H9 (cell line): ENCODE measurements around the gene CRACR2B. TPM values are rescaled to one million over a fixed set of nuclear protein-coding genes. Genes with fewer than 3 reads are reported as not detected.
A peak's percentile ranks its signal among the peaks of the same experiment; 100 is the strongest.

Experiments used
- DNase-seq: peaks from one replicate; pipeline ENCODE4 v3.0.0-alpha.2; 2017
- H2AFZ ChIP-seq: one replicate; pipeline ENCODE4 v1.6.1; 2013; ENCODE audit warnings: mild to moderate bottlenecking, low read length, control low read depth, moderate library complexity
- H2AK5ac ChIP-seq: 2 replicates; pipeline ENCODE4 v1.6.1; 2013; ENCODE audit warnings: low read length, control low read depth, mixed read lengths; ENCODE audit not compliant: insufficient read length
- H2BK120ac ChIP-seq: one replicate; pipeline ENCODE4 v1.6.1; 2013; ENCODE audit warnings: low read depth, mild to moderate bottlenecking, low read length, control low read depth, inconsistent platforms; ENCODE audit not compliant: poor library complexity, severe bottlenecking
- H2BK12ac ChIP-seq: 2 replicates; pipeline ENCODE4 v1.6.1; 2013; ENCODE audit warnings: low read length, control low read depth, mixed read lengths, low read depth; ENCODE audit not compliant: insufficient read length
- H2BK15ac ChIP-seq: 2 replicates; pipeline ENCODE4 v1.6.1; 2013; ENCODE audit warnings: low read depth, low read length, control low read depth
- H2BK20ac ChIP-seq: one replicate; pipeline ENCODE4 v1.6.1; 2013; ENCODE audit warnings: low read depth, mild to moderate bottlenecking, low read length, control low read depth, inconsistent platforms; ENCODE audit not compliant: poor library complexity, severe bottlenecking
- H2BK5ac ChIP-seq: 2 replicates; pipeline ENCODE4 v1.6.1; 2013; ENCODE audit warnings: low read length, control low read depth, mixed read lengths; ENCODE audit not compliant: insufficient read length
- H3K14ac ChIP-seq: 2 replicates; pipeline ENCODE4 v1.6.1; 2013; ENCODE audit warnings: low read length, control low read depth; ENCODE audit not compliant: insufficient read depth
- H3K18ac ChIP-seq: 2 replicates; pipeline ENCODE4 v1.6.1; 2013; ENCODE audit warnings: low read depth, mild to moderate bottlenecking, mixed read lengths, low read length, control low read depth; ENCODE audit not compliant: insufficient read length
- H3K23ac ChIP-seq: 2 replicates; pipeline ENCODE4 v1.6.1; 2013; ENCODE audit warnings: low read length, control low read depth, mixed read lengths, low read depth; ENCODE audit not compliant: insufficient read length
- H3K23me2 ChIP-seq: 2 replicates; pipeline ENCODE4 v1.6.1; 2013; ENCODE audit warnings: low read depth, mild to moderate bottlenecking, mixed read lengths, low read length, control low read depth; ENCODE audit not compliant: insufficient read length, poor library complexity, severe bottlenecking
- H3K27ac ChIP-seq: 2 replicates; pipeline ENCODE4 v1.5.1; 2013; ENCODE audit warnings: low read length, control low read depth, mixed read lengths, low read depth; ENCODE audit not compliant: insufficient read length
- H3K27me3 ChIP-seq: 2 replicates; pipeline ENCODE4 v1.6.1; 2013; ENCODE audit warnings: low read length, control low read depth, inconsistent platforms; ENCODE audit not compliant: insufficient read depth
- H3K4ac ChIP-seq: 2 replicates; pipeline ENCODE4 v1.6.1; 2013; ENCODE audit warnings: low read depth, mild to moderate bottlenecking, control low read depth, inconsistent platforms, low read length, moderate library complexity
- H3K4me1 ChIP-seq: 2 replicates; pipeline ENCODE4 v1.6.1; 2013; ENCODE audit warnings: low read length, control low read depth, inconsistent platforms; ENCODE audit not compliant: insufficient read depth
- H3K4me2 ChIP-seq: 2 replicates; pipeline ENCODE4 v1.6.1; 2013; ENCODE audit warnings: low read length, control low read depth, mixed read lengths; ENCODE audit not compliant: insufficient read length, insufficient read depth
- H3K56ac ChIP-seq: 2 replicates; pipeline ENCODE4 v1.6.1; 2013; ENCODE audit warnings: low read depth, mild to moderate bottlenecking, mixed read lengths, low read length, control low read depth; ENCODE audit not compliant: insufficient read length
- H3K79me1 ChIP-seq: 2 replicates; pipeline ENCODE4 v1.6.1; 2013; ENCODE audit warnings: low read depth, mild to moderate bottlenecking, moderate library complexity, low read length, control low read depth, inconsistent platforms; ENCODE audit not compliant: insufficient read depth, poor library complexity, severe bottlenecking
- H3K79me2 ChIP-seq: 2 replicates; pipeline ENCODE4 v1.6.1; 2013; ENCODE audit warnings: low read length, control low read depth, inconsistent platforms; ENCODE audit not compliant: insufficient read depth
- H3K9ac ChIP-seq: 2 replicates; pipeline ENCODE4 v1.6.1; 2013; ENCODE audit warnings: low read length, control low read depth, mixed read lengths; ENCODE audit not compliant: insufficient read length; ENCODE audit errors: extremely low read depth
- H3K9me3 ChIP-seq: one replicate; pipeline ENCODE4 v1.6.1; 2013; ENCODE audit warnings: low read depth, low read length, inconsistent platforms; ENCODE audit not compliant: control insufficient read depth
- H3T11ph ChIP-seq: one replicate; pipeline ENCODE4 v1.6.1; 2013; ENCODE audit warnings: mild to moderate bottlenecking, low read length, control low read depth, inconsistent platforms
- H4K20me1 ChIP-seq: one replicate; pipeline ENCODE4 v1.6.1; 2013; ENCODE audit not compliant: control insufficient read depth, insufficient read length, insufficient read depth
- H4K5ac ChIP-seq: 2 replicates; pipeline ENCODE4 v1.6.1; 2013; ENCODE audit warnings: low read depth, mild to moderate bottlenecking, mixed read lengths, low read length, control low read depth; ENCODE audit not compliant: insufficient read length
- H4K8ac ChIP-seq: replicated peaks from 2 replicates; pipeline ENCODE4 v1.6.1; 2013; ENCODE audit warnings: low read length, control low read depth, mixed read lengths, low read depth; ENCODE audit not compliant: insufficient read length
- H4K91ac ChIP-seq: 2 replicates; pipeline ENCODE4 v1.6.1; 2013; ENCODE audit warnings: low read depth, mild to moderate bottlenecking, moderate library complexity, mixed read lengths, low read length, control low read depth; ENCODE audit not compliant: insufficient read length
- H3K27ac Mint-ChIP-seq, 3 experiments: 2 replicates in 2 of 3; 3 replicates in 1 of 3; pipeline ENCODE4 v1.8.0; 2020 to 2021; ENCODE audit warnings: mixed read lengths in 3 of 3, mild to moderate bottlenecking in 1 of 3, moderate library complexity in 1 of 3
- H3K27me3 Mint-ChIP-seq: 2 replicates; pipeline ENCODE4 v1.8.0; 2021; ENCODE audit warnings: low read depth, mild to moderate bottlenecking, moderate library complexity, mixed read lengths
- H3K36me3 Mint-ChIP-seq, 3 experiments: 2 replicates in 2 of 3; 3 replicates in 1 of 3; pipeline ENCODE4 v1.8.0; 2020 to 2021; ENCODE audit warnings: low read depth in 3 of 3, mixed read lengths in 3 of 3; ENCODE audit not compliant: insufficient read depth in 1 of 3
- H3K4me1 Mint-ChIP-seq, 2 experiments: 2 replicates each; pipeline ENCODE4 v1.8.0; 2020; ENCODE audit warnings: mixed read lengths in 2 of 2
- H3K4me3 Mint-ChIP-seq, 2 experiments: 2 replicates in 1 of 2; 3 replicates in 1 of 2; pipeline ENCODE4 v1.8.0; 2020 to 2021; ENCODE audit warnings: mild to moderate bottlenecking in 2 of 2, mixed read lengths in 2 of 2, moderate library complexity in 1 of 2
- H3K9me3 Mint-ChIP-seq, 2 experiments: 2 replicates in 1 of 2; 3 replicates in 1 of 2; pipeline ENCODE4 v1.8.0; 2020; ENCODE audit warnings: mild to moderate bottlenecking in 2 of 2, mixed read lengths in 2 of 2, moderate library complexity in 1 of 2
- CTCF ChIP-seq: fragments of 200-600 bp; sonication (generic); conservative IDR thresholded peaks from 3 replicates; pipeline ENCODE4 v1.8.0; 2021; ENCODE audit warnings: antibody characterized with exemption, mild to moderate bottlenecking
- WGBS: extraction: QIAGEN DNeasy Blood & Tissue Kit; methylation state at CpG from one replicate; pipeline ENCODE4 v1.1.7; 2013; ENCODE audit warnings: missing lambda C conversion rate, low lambda C conversion rate, mixed read lengths; ENCODE audit not compliant: insufficient read length; ENCODE audit errors: extremely low coverage; 5-methylcytosine and 5-hydroxymethylcytosine counted together
- total RNA-seq: library from RNA; stranded (reverse); gene quantifications from 2 replicates; pipeline ENCODE4 v1.2.1, GENCODE V29; 2021

Gene CRACR2B
- total RNA-seq, 1 experiment from 2014 or later: 29.0 TPM

- Histone ChIP-seq H3K9me3 (no peaks in the 10 kb centered on the region), H3K27ac (no peak overlapping the region)
Measured at GRCh38 chr11:808427-809286, 19.1 kb upstream of the CRACR2B start.

More at GRCh38 chr11:808427-809286, 19.1 kb upstream of the CRACR2B start:
- no peak for DNase-seq
- H2BK20ac ChIP-seq: no peak overlapping the region
- H3K27me3 ChIP-seq: no peaks in the 10 kb centered on the region
- H3K9me3 Mint-ChIP-seq: no peaks in the 10 kb centered on the region
- H3K18ac ChIP-seq: peak overlapping the region; percentile 27
- no peak overlapping the region for H2BK120ac ChIP-seq
- peak overlapping the region; percentile 91 to 98 for H3K4me3 Mint-ChIP-seq
- H3K23ac ChIP-seq: no peak overlapping the region
- WGBS: no CpG with 5 or more reads among the region's 36 CpGs
- H4K8ac ChIP-seq: no peak overlapping the region
- H3K27me3 Mint-ChIP-seq: no peaks in the 10 kb centered on the region
- peak overlapping the region; percentile 86 for H3K9ac ChIP-seq
- H3K4ac ChIP-seq: no peak overlapping the region
- peaks cover 17 to 37% of the 10 kb centered on the region in 2 experiments for H3K4me1 Mint-ChIP-seq
- peak overlapping the region; percentile 94 to 96 (median 95) for H3K27ac Mint-ChIP-seq
- H2BK5ac ChIP-seq: no peak overlapping the region
- H3K56ac ChIP-seq: no peak overlapping the region
- peak overlapping the region; percentile 5 for H3K14ac ChIP-seq
- no peak overlapping the region for H3T11ph ChIP-seq
- H2BK12ac ChIP-seq: no peak overlapping the region
- H3K79me1 ChIP-seq: peaks cover 9% of the 10 kb centered on the region
- no peaks in the 10 kb centered on the region for H4K20me1 ChIP-seq
- H4K5ac ChIP-seq: no peak overlapping the region
- H2BK15ac ChIP-seq: no peak overlapping the region
- H2AFZ ChIP-seq: no peak overlapping the region
- H3K79me2 ChIP-seq: peaks cover 10% of the 10 kb centered on the region; the same call in 1 of the 2 replicates
- H3K36me3 Mint-ChIP-seq: peaks cover 29 to 35% (median 29%) of the 10 kb centered on the region in 3 experiments
- peaks cover 19% of the 10 kb centered on the region for H3K23me2 ChIP-seq
- H3K4me2 ChIP-seq: peak overlapping the region; percentile 92
- H2AK5ac ChIP-seq: no peak overlapping the region
- H4K91ac ChIP-seq: no peak overlapping the region
- no peaks in the 10 kb centered on the region for H3K4me1 ChIP-seq
- no peak for TF ChIP-seq CTCF
